Inflammatory macrophage (primary cell): ENCODE measurements around the gene KCNK3.
A peak's percentile ranks its signal among the peaks of the same experiment; 100 is the strongest.

ENCODE experiments used
- DNase-seq, 2 donors: peaks; one replicate each; pipeline ENCODE4 v3.0.0-alpha.2; 2020 to 2022

The KCNK3 gene

GRCh38 chr2:26666671-26667070 lies 25.9 kb upstream of the KCNK3 start:
- no peak for DNase-seq

- no peak for DNase-seq
These were observed 24.5 kb upstream of the KCNK3 start for GRCh38 chr2:26668041-26668440.

- DNase-seq, result no peak
These were observed 23.4 kb upstream of the KCNK3 start for GRCh38 chr2:26668856-26669750.

- no peak for DNase-seq
These were observed 22.4 kb upstream of the KCNK3 start for GRCh38 chr2:26670171-26670570.

- DNase-seq, result no peak
These were observed 21.5 kb upstream of the KCNK3 start for GRCh38 chr2:26670931-26671460.

- DNase-seq, result no peak
These were observed 20.8 kb upstream of the KCNK3 start for GRCh38 chr2:26671691-26672090.

GRCh38 chr2:26672112-26672817 lies 20.3 kb upstream of the KCNK3 start:
- no peak for DNase-seq

GRCh38 chr2:26672818-26673393 lies 19.6 kb upstream of the KCNK3 start:
- DNase-seq, result no peak

GRCh38 chr2:26674002-26674751 lies 18.3 kb upstream of the KCNK3 start:
- DNase-seq, result no peak

GRCh38 chr2:26674771-26675170 lies 17.8 kb upstream of the KCNK3 start:
- no peak for DNase-seq

GRCh38 chr2:26675651-26676255 lies 16.8 kb upstream of the KCNK3 start:
- no peak for DNase-seq

- no peak for DNase-seq
These were observed 14.5 kb upstream of the KCNK3 start for GRCh38 chr2:26678035-26678434.

- peak; percentile 75 to 81 for DNase-seq
These were observed 12.7 kb upstream of the KCNK3 start for GRCh38 chr2:26679867-26680266.

- no peak for DNase-seq
These were observed 10.9 kb upstream of the KCNK3 start for GRCh38 chr2:26681656-26682055.

GRCh38 chr2:26682155-26682554 lies 10.4 kb upstream of the KCNK3 start:
- DNase-seq, result no peak

- DNase-seq, result no peak
These were observed 8.9 kb upstream of the KCNK3 start for GRCh38 chr2:26683583-26683982.

- no peak for DNase-seq
These were observed 7.2 kb upstream of the KCNK3 start for GRCh38 chr2:26685341-26685740.

GRCh38 chr2:26685989-26686839 lies 6.3 kb upstream of the KCNK3 start:
- peak in 1 of 2 donors; percentile 12 for DNase-seq

- no peak for DNase-seq
These were observed 5.2 kb upstream of the KCNK3 start for GRCh38 chr2:26687328-26687727.

- DNase-seq, result no peak
These were observed 4.7 kb upstream of the KCNK3 start for GRCh38 chr2:26687801-26688200.

- no peak for DNase-seq
These were observed 1.4 kb upstream of the KCNK3 start for GRCh38 chr2:26691161-26691560.
